IMR-90 (cell line): ENCODE results near the gene RSPH9. TPM values are rescaled to one million over a fixed set of nuclear protein-coding genes. Genes with fewer than 3 reads are reported as not detected.

Experiments
- ATAC-seq: fragments of 200-7000 bp; cut with Tn5 transposase; 2 replicates; pipeline ENCODE4 v1.9.1; 2020; ENCODE audit warnings: low read depth, mild to moderate bottlenecking, moderate library complexity
- BruUV-seq: library from RNA; stranded (reverse); fragments of 400-500 nt; replicated peaks from 2 replicates; lab custom pipeline; 2021; lab: Mats Ljungman, UMichigan
- CTCF ChIA-PET: fragments of 300-600 bp; formaldehyde crosslinking; extraction: SDS; loops from one replicate; lab custom pipeline; 2021; ENCODE audit warnings: antibody characterized with exemption; lab: Yijun Ruan, JAX
- POLR2A ChIA-PET: fragments of 300-600 bp; sonication (Branson Sonifier 250); formaldehyde crosslinking; loops from one replicate; lab custom pipeline; 2022; ENCODE audit warnings: antibody characterized with exemption; ENCODE audit not compliant: unreplicated experiment; lab: Charles Lee
- DNase-seq: peaks from one replicate; pipeline ENCODE4 v3.0.0; 2013
- H2AFZ ChIP-seq: replicated peaks from 2 replicates; pipeline ENCODE3; 2013; ENCODE audit warnings: low read length, mild to moderate bottlenecking; ENCODE audit not compliant: poor library complexity
- H2AK5ac ChIP-seq: 2 replicates; pipeline ENCODE4 v1.6.1; 2013; ENCODE audit warnings: low read depth, low read length, inconsistent platforms
- H2AK9ac ChIP-seq: replicated peaks from 2 replicates; pipeline ENCODE3; 2013; ENCODE audit warnings: mild to moderate bottlenecking, low read depth, low read length, moderate library complexity; ENCODE audit not compliant: poor library complexity
- H2BK120ac ChIP-seq: 2 replicates; pipeline ENCODE4 v1.6.1; 2013; ENCODE audit warnings: low read depth, low read length, inconsistent platforms
- H2BK15ac ChIP-seq: 3 replicates; pipeline ENCODE4 v1.6.1; 2013; ENCODE audit warnings: low read depth, low read length, inconsistent platforms
- H2BK20ac ChIP-seq: 2 replicates; pipeline ENCODE4 v1.6.1; 2013; ENCODE audit warnings: low read depth, mild to moderate bottlenecking, inconsistent platforms, low read length, moderate library complexity
- H2BK5ac ChIP-seq: 2 replicates; pipeline ENCODE4 v1.6.1; 2013; ENCODE audit warnings: mild to moderate bottlenecking, low read depth, low read length, inconsistent platforms; ENCODE audit not compliant: poor library complexity, severe bottlenecking
- H3K14ac ChIP-seq: replicated peaks from 2 replicates; pipeline ENCODE4 v1.6.1; 2013; ENCODE audit warnings: low read depth, low read length, inconsistent platforms
- H3K18ac ChIP-seq: 2 replicates; pipeline ENCODE4 v1.6.1; 2013; ENCODE audit warnings: low read depth, low read length, control low read depth
- H3K23ac ChIP-seq: 2 replicates; pipeline ENCODE4 v1.6.1; 2013; ENCODE audit warnings: low read depth, low read length, inconsistent platforms
- H3K27ac ChIP-seq: 2 replicates; pipeline ENCODE4 v1.5.1; 2013; ENCODE audit warnings: mild to moderate bottlenecking, control low read depth, low read length; ENCODE audit not compliant: insufficient read depth
- H3K27me3 ChIP-seq: 2 replicates; pipeline ENCODE4 v1.6.1; 2013; ENCODE audit warnings: low read length; ENCODE audit not compliant: control insufficient read depth, insufficient read depth
- H3K36me3 ChIP-seq: 2 replicates; pipeline ENCODE4 v1.6.1; 2013; ENCODE audit warnings: low read length, mixed read lengths; ENCODE audit not compliant: control insufficient read depth, insufficient read depth
- H3K4ac ChIP-seq: 2 replicates; pipeline ENCODE4 v1.6.1; 2013; ENCODE audit warnings: low read depth, low read length, inconsistent platforms
- H3K4me1 ChIP-seq: 2 replicates; pipeline ENCODE4 v1.6.1; 2013; ENCODE audit warnings: low read length, mixed read lengths; ENCODE audit not compliant: control insufficient read depth, insufficient read depth
- H3K4me2 ChIP-seq: 2 replicates; pipeline ENCODE4 v1.6.1; 2013; ENCODE audit warnings: low read depth, mild to moderate bottlenecking, control low read depth, low read length, moderate library complexity
- H3K4me3 ChIP-seq: 2 replicates; pipeline ENCODE4 v1.5.1; 2013; ENCODE audit warnings: low read depth, mild to moderate bottlenecking, control low read depth, low read length, moderate library complexity; ENCODE audit not compliant: insufficient read depth
- H3K56ac ChIP-seq: 2 replicates; pipeline ENCODE4 v1.6.1; 2013; ENCODE audit warnings: low read length, inconsistent platforms; ENCODE audit not compliant: insufficient read depth; ENCODE audit errors: extremely low read depth
- H3K79me1 ChIP-seq, 2 experiments: 2 replicates each; pipeline ENCODE4 v1.6.1; 2013; ENCODE audit warnings: low read length in 2 of 2, inconsistent platforms in 1 of 2, low read depth in 1 of 2
- H3K9ac ChIP-seq: 2 replicates; pipeline ENCODE4 v1.6.1; 2013; ENCODE audit warnings: low read depth, low read length, control low read depth
- H3K9me1 ChIP-seq: 2 replicates; pipeline ENCODE4 v1.6.1; 2013; ENCODE audit warnings: low read length, inconsistent platforms; ENCODE audit not compliant: insufficient read depth
- H3K9me3 ChIP-seq: 2 replicates; pipeline ENCODE4 v1.6.1; 2013; ENCODE audit warnings: low read length; ENCODE audit not compliant: control insufficient read depth, insufficient read depth
- H4K20me1 ChIP-seq: 2 replicates; pipeline ENCODE4 v1.6.1; 2013; ENCODE audit warnings: low read length, inconsistent platforms; ENCODE audit not compliant: insufficient read depth
- H4K5ac ChIP-seq: 2 replicates; pipeline ENCODE4 v1.6.1; 2013; ENCODE audit warnings: mild to moderate bottlenecking, low read depth, low read length, control low read depth
- H4K8ac ChIP-seq, 2 experiments: 2 replicates each; pipeline ENCODE4 v1.6.1; 2013; ENCODE audit warnings: low read depth in 2 of 2, low read length in 2 of 2, control low read depth in 1 of 2, inconsistent platforms in 1 of 2
- H4K91ac ChIP-seq: 2 replicates; pipeline ENCODE4 v1.6.1; 2013; ENCODE audit warnings: low read depth, low read length, inconsistent platforms; ENCODE audit not compliant: insufficient read depth
- BHLHE40 ChIP-seq: fragments of 150-350 bp; IDR thresholded peaks from 2 replicates; pipeline ENCODE4 v1.6.1; 2016; ENCODE audit warnings: mild to moderate bottlenecking, low read depth, low read length
- CEBPB ChIP-seq: IDR thresholded peaks from 2 replicates; pipeline ENCODE4 v1.6.1; 2012; ENCODE audit warnings: low read depth, low read length, improper control_type of control experiment
- FOS ChIP-seq: fragments of 150-350 bp; IDR thresholded peaks from 2 replicates; pipeline ENCODE4 v1.6.1; 2016; ENCODE audit warnings: low read depth, low read length
- MAFK ChIP-seq: IDR thresholded peaks from 2 replicates; pipeline ENCODE4 v1.6.1; 2012; ENCODE audit warnings: low read depth, low read length, improper control_type of control experiment
- MXI1 ChIP-seq: IDR thresholded peaks from 2 replicates; pipeline ENCODE4 v1.6.1; 2012; ENCODE audit warnings: low read depth, mild to moderate bottlenecking, low read length, moderate library complexity, borderline replicate concordance
- NFE2L2 ChIP-seq: fragments of 150-350 bp; IDR thresholded peaks from 2 replicates; pipeline ENCODE4 v1.6.1; 2016; ENCODE audit warnings: low read depth, mild to moderate bottlenecking, low read length
- RCOR1 ChIP-seq: IDR thresholded peaks from 2 replicates; pipeline ENCODE4 v1.6.1; 2012; ENCODE audit warnings: mild to moderate bottlenecking, low read length, improper control_type of control experiment; ENCODE audit not compliant: insufficient replicate concordance
- SMC3 ChIP-seq: fragments of 150-350 bp; IDR thresholded peaks from 2 replicates; pipeline ENCODE4 v1.6.1; 2016; ENCODE audit warnings: low read depth, mild to moderate bottlenecking, antibody characterized with exemption, low read length, moderate library complexity
- WGBS, 2 experiments: methylation state at CpG; one replicate each; pipeline versions ENCODE4 v1.1.5 to v1.1.7; 2013; ENCODE audit warnings: missing lambda C conversion rate in 2 of 2; ENCODE audit not compliant: insufficient read length in 1 of 2; ENCODE audit errors: extremely low coverage in 2 of 2; 5-methylcytosine and 5-hydroxymethylcytosine counted together
- dilution Hi-C: fragments of 300-500 bp; cut with HindIII; formaldehyde crosslinking; loops from one replicate; pipeline ENCODE4 v1.14.3; 2018; ENCODE audit warnings: low sequenced_read_pairs; ENCODE audit not compliant: unreplicated experiment
- in situ Hi-C: fragments of 300-500 bp; cut with MboI; formaldehyde crosslinking; loops from 3 replicates; pipeline ENCODE4 v1.14.3; 2019; ENCODE audit warnings: low sequenced_read_pairs, inconsistent platforms, mixed read lengths
- intact Hi-C: fragments of 100-400 bp; cut with micrococcal nuclease; formaldehyde crosslinking; loops from 2 replicates; pipeline ENCODE4 v1.10.0; 2022
- polyA plus RNA-seq, 3 experiments: library from polyadenylated mRNA; depleted of rRNA; stranded (reverse); fragments of >200 nt; gene quantifications; 2 replicates each; pipeline ENCODE4 v1.2.3, GENCODE V29; 2012; ENCODE audit warnings: low replicate concordance in 1 of 3
- total RNA-seq: library from RNA; depleted of rRNA; stranded (reverse); fragments of >200 nt; gene quantifications from 2 replicates; pipeline ENCODE4 v1.2.3, GENCODE V29; 2012
- TF ChIP-seq, protein P1 (sequence below): fragments of 150-350 bp; IDR thresholded peaks from 2 replicates; pipeline ENCODE4 v1.6.1; 2017; ENCODE audit warnings: mild to moderate bottlenecking, antibody characterized with exemption, low read length, low read depth
- TF ChIP-seq, protein P2 (sequence below): fragments of 150-350 bp; IDR thresholded peaks from 2 replicates; pipeline ENCODE4 v1.6.1; 2016; ENCODE audit warnings: low read depth, mild to moderate bottlenecking, low read length, moderate library complexity, borderline replicate concordance

Gene RSPH9
- total and polyA plus RNA-seq, 2 of the 4 experiments (the other 2 are of a cell fraction) = 0.18 to 0.21 TPM

DNA sequence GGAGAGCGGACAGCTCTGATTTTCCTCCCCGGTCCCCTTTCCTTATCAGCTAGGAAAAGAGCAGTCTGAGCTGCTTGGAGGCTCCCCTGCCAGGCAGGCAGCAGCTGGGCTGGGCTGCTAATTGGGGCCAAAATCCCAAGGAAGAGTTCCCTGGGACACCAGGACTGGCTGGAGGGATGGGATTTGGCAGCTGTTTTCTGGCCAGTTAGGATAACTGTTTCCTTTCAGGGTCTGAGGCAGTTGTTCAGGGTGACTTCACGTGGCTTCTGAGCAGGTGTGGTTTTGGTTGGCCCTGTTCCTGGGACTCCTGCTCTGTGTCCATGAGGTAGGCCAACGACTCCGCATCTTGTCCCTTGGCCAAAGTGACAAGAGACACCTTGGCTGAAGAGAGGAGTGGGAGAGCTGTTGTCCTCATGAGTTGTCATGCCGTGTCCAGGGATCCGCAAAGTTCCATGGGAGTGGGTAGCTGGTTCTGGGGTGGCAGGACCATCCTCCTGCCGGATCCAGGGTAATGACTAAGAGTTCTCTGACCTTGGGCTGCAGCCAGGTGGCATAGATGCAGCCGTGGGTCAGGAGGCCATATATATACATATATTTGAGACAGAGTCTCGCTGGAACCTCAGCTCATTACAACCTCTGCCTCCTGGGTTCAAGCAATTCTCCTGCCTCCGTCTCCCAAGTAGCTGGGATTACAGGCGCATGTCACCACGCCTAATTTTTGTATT lies 21.5 kb downstream of the RSPH9 start:
- TF ChIP-seq RCOR1 (no peak), SMC3 (no peak), CEBPB (no peak), NFE2L2 (no peak), MXI1 (no peak), FOS (no peak), BHLHE40 (no peak), MAFK (no peak)
- TF ChIP-seq, protein P1, sequence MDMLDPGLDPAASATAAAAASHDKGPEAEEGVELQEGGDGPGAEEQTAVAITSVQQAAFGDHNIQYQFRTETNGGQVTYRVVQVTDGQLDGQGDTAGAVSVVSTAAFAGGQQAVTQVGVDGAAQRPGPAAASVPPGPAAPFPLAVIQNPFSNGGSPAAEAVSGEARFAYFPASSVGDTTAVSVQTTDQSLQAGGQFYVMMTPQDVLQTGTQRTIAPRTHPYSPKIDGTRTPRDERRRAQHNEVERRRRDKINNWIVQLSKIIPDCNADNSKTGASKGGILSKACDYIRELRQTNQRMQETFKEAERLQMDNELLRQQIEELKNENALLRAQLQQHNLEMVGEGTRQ = no peak
- TF ChIP-seq, protein P2, sequence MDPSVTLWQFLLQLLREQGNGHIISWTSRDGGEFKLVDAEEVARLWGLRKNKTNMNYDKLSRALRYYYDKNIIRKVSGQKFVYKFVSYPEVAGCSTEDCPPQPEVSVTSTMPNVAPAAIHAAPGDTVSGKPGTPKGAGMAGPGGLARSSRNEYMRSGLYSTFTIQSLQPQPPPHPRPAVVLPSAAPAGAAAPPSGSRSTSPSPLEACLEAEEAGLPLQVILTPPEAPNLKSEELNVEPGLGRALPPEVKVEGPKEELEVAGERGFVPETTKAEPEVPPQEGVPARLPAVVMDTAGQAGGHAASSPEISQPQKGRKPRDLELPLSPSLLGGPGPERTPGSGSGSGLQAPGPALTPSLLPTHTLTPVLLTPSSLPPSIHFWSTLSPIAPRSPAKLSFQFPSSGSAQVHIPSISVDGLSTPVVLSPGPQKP = no peak
- dilution Hi-C loops = no loop called here
- H4K91ac ChIP-seq = no peak overlapping the region

More for the DNA sequence above, 21.5 kb downstream of the RSPH9 start:
- Histone ChIP-seq H2BK120ac (no peak overlapping the region), H2AK5ac (peak overlapping the region; percentile 61; the same call in 1 of the 2 replicates), H2BK20ac (no peak overlapping the region), H3K9me1 (peaks cover 18% of the 10 kb centered on the region; the same call in 1 of the 2 replicates), H2AFZ (no peak overlapping the region), H3K36me3 (peaks cover 8% of the 10 kb centered on the region; the same call in 1 of the 2 replicates), H3K4ac (0 out of 2 replicates have a peak overlapping the region, but pooled peaks have one; percentile 18), H3K14ac (no peak overlapping the region), H2AK9ac (no peak overlapping the region), H3K9me3 (no peaks in the 10 kb centered on the region), H4K8ac (no peak overlapping the region), H3K4me3 (no peak overlapping the region), H2BK5ac (no peak overlapping the region), H3K27me3 (no peaks in the 10 kb centered on the region), H3K23ac (no peak overlapping the region), H3K18ac (no peak overlapping the region), H3K4me2 (no peak overlapping the region), H4K5ac (no peak overlapping the region), H4K20me1 (no peaks in the 10 kb centered on the region; the same call in 1 of the 2 replicates), H3K4me1 (peaks cover 17% of the 10 kb centered on the region), H2BK15ac (no peak overlapping the region), H3K79me1 (no peaks in the 10 kb centered on the region), H3K9ac (no peak overlapping the region), H3K27ac (no peak overlapping the region), H3K56ac (no peak overlapping the region)
- intact Hi-C loops (loop anchor here (10.0 kb wide), 1 partner anchor 288 kb away; no protein-coding TSS in a partner anchor), in situ Hi-C loops (loop anchor here (5.0 kb wide), 2 partner anchors 101 to 416 kb away; no protein-coding TSS in a partner anchor)
- ATAC-seq = no peak
- ChIA-PET POLR2A (no interaction called here), CTCF (interaction anchor here (1.7 kb wide), 1 partner anchor 413 kb away, joined by 6 read pairs; no protein-coding TSS in a partner anchor)
- no TSS peak for BruUV-seq
- no peak for DNase-seq
- WGBS, 2 experiments = 94% methylated on average over 5 of the region's 13 CpGs; no CpG with 5 or more reads in 1 of the 2 experiments
